SH-SY5Y (cell line): Measurements from ENCODE around the gene ISL2.

Source experiments
- GATA2 ChIP-seq: IDR thresholded peaks from 2 replicates; pipeline ENCODE4 v1.6.1; 2011; ENCODE audit warnings: mild to moderate bottlenecking, low read depth, low read length
- GATA3 ChIP-seq: IDR thresholded peaks from 2 replicates; pipeline ENCODE4 v1.6.1; 2011; ENCODE audit warnings: low read depth, mild to moderate bottlenecking, low read length, moderate library complexity

- TF ChIP-seq GATA2: no peak
- TF ChIP-seq GATA3: no peak
Observed at GRCh38 chr15:76333309-76333708, 3.3 kb upstream of the ISL2 start.
